Measurements from ENCODE around the gene CD7.

- TF ChIP-seq CTCF (IDR thresholded peaks at IDR 0.05) (no peak), POLR2AphosphoS5 (IDR thresholded peaks at IDR 0.05; ENCODE audit: low read depth, low read length) (no peak)
Measured at GRCh38 chr17:82361885-82362633, 44.7 kb upstream of the CD7 start.

Data from Panc1 (cell line).